A549 (cell line): ENCODE data around the gene FSTL4. TPM values are rescaled to one million over a fixed set of nuclear protein-coding genes. Genes with fewer than 3 reads are reported as not detected.

Experiments used
- ATAC-seq, 2 experiments: fragments of 200-7000 bp in 1 of 2; fragments of >200 bp in 1 of 2; cut with Nextera tagmentation in 1 of 2; cut with Tn5 transposase in 1 of 2; 3 replicates each; pipeline versions ENCODE4 v1.8.0 to v1.9.1; 2018 to 2020; ENCODE audit warnings: mild to moderate bottlenecking in 1 of 2, moderate library complexity in 1 of 2
- CTCF ChIA-PET: fragments of 300-600 bp; sonication (Branson Sonifier 250); formaldehyde crosslinking; extraction: SDS; loops from one replicate; lab custom pipeline; 2021; ENCODE audit warnings: antibody characterized with exemption, inconsistent platforms; lab: Yijun Ruan, JAX
- POLR2A ChIA-PET: fragments of 350-600 bp; formaldehyde crosslinking; extraction: SDS; loops from one replicate; lab custom pipeline; 2021; ENCODE audit warnings: antibody characterized with exemption, inconsistent platforms; lab: Yijun Ruan, JAX
- DNase-seq, 2 experiments: peaks; one replicate each; pipeline versions ENCODE4 v3.0.0 to v3.0.0-alpha.2; 2011 to 2016; ENCODE audit warnings: low read depth in 1 of 2, low spot score in 1 of 2
- FAIRE-seq: peaks from 2 replicates; lab custom pipeline; 2011; peaks lifted over from hg19 to GRCh38; lab: Jason Lieb, UNC
- H3K27ac ChIP-seq, 2 experiments: fragments of >200 bp; sonication (Bioruptor Twin); formaldehyde crosslinking; 3 replicates each; pipeline ENCODE4 v1.5.1; 2016 to 2017
- H3K4me1 ChIP-seq: fragments of >200 bp; sonication (Bioruptor Twin); formaldehyde crosslinking; 3 replicates; pipeline ENCODE4 v1.6.1; 2016
- H3K4me2 ChIP-seq: fragments of >200 bp; sonication (Bioruptor Twin); formaldehyde crosslinking; 3 replicates; pipeline ENCODE4 v1.6.1; 2016
- H3K4me3 ChIP-seq: fragments of >200 bp; sonication (Bioruptor Twin); formaldehyde crosslinking; 3 replicates; pipeline ENCODE4 v1.5.1; 2016
- H3K9me3 ChIP-seq: fragments of >200 bp; sonication (Bioruptor Twin); formaldehyde crosslinking; 3 replicates; pipeline ENCODE4 v1.6.1; 2016
- CHD4 ChIP-seq: fragments of 200-600 bp; sonication (generic); IDR thresholded peaks from 2 replicates; pipeline ENCODE4 v1.6.1; 2016; ENCODE audit warnings: antibody characterized with exemption, mild to moderate bottlenecking, borderline replicate concordance
- CTCF ChIP-seq: fragments of >200 bp; sonication (Bioruptor Twin); formaldehyde crosslinking; IDR thresholded peaks from 3 replicates; pipeline ENCODE4 v1.5.1; 2016
- EP300 ChIP-seq, 2 experiments: fragments of >200 bp; sonication (Bioruptor Twin); formaldehyde crosslinking; IDR thresholded peaks; 2 replicates in 1 of 2; 3 replicates in 1 of 2; pipeline ENCODE4 v1.6.1; 2016 to 2017
- ESRRA ChIP-seq: fragments of 150-350 bp; IDR thresholded peaks from 2 replicates; pipeline ENCODE4 v1.6.1; 2014; ENCODE audit warnings: mild to moderate bottlenecking, low read length, borderline replicate concordance
- HDAC2 ChIP-seq: fragments of 200-600 bp; sonication (generic); IDR thresholded peaks from 2 replicates; pipeline ENCODE4 v1.6.1; 2016
- JUNB ChIP-seq: fragments of >200 bp; sonication (Bioruptor Twin); formaldehyde crosslinking; IDR thresholded peaks from 2 replicates; pipeline ENCODE4 v1.6.1; 2016
- KDM1A ChIP-seq: fragments of 200-600 bp; sonication (generic); IDR thresholded peaks from 2 replicates; pipeline ENCODE4 v1.6.1; 2016; ENCODE audit warnings: low read depth, mild to moderate bottlenecking
- MYC ChIP-seq: IDR thresholded peaks from 2 replicates; pipeline ENCODE4 v1.6.1; 2012; ENCODE audit warnings: mild to moderate bottlenecking, inconsistent platforms, low read length, improper control_type of control experiment, borderline replicate concordance
- NPAS2 ChIP-seq: fragments of 250-450 bp; sonication (Bioruptor Pico); IDR thresholded peaks from 2 replicates; pipeline ENCODE4 v1.8.0; 2022; ENCODE audit warnings: mild to moderate bottlenecking, moderate library complexity, borderline replicate concordance
- POLR2A ChIP-seq: IDR thresholded peaks from 2 replicates; pipeline ENCODE4 v1.6.1; 2012; ENCODE audit warnings: mild to moderate bottlenecking, low read length
- RAD21 ChIP-seq, 2 experiments: fragments of >200 bp in 1 of 2; sonication (Bioruptor Twin) in 1 of 2; formaldehyde crosslinking in 1 of 2; IDR thresholded peaks in 1 of 2; conservative IDR thresholded peaks in 1 of 2; 2 replicates in 1 of 2; 3 replicates in 1 of 2; pipeline ENCODE4 v1.6.1; 2012 to 2018; ENCODE audit warnings: inconsistent platforms in 1 of 2
- RCOR1 ChIP-seq: fragments of 150-350 bp; IDR thresholded peaks from 2 replicates; pipeline ENCODE4 v1.6.1; 2014; ENCODE audit warnings: antibody characterized with exemption, low read length, low read depth
- REST ChIP-seq: fragments of 200-600 bp; sonication (generic); IDR thresholded peaks from 2 replicates; pipeline ENCODE4 v1.6.1; 2016; ENCODE audit warnings: antibody characterized with exemption, mild to moderate bottlenecking, moderate library complexity
- TFCP2L1 ChIP-seq: fragments of 250-450 bp; sonication (Bioruptor Pico); IDR thresholded peaks from 2 replicates; pipeline ENCODE4 v1.5.0; 2021; ENCODE audit warnings: mild to moderate bottlenecking
- TP53 ChIP-seq: fragments of 250-450 bp; sonication (Bioruptor Pico); IDR thresholded peaks from 2 replicates; pipeline ENCODE4 v1.5.0; 2021; ENCODE audit warnings: mild to moderate bottlenecking, moderate library complexity
- ZSCAN20 ChIP-seq: fragments of 250-450 bp; sonication (Bioruptor Pico); IDR thresholded peaks from 2 replicates; pipeline ENCODE4 v1.8.0; 2022; ENCODE audit warnings: mild to moderate bottlenecking, moderate library complexity
- WGBS: methylation state at CpG from one replicate; pipeline ENCODE4 v1.1.6; 2017; ENCODE audit errors: missing lambda C conversion rate; 5-methylcytosine and 5-hydroxymethylcytosine counted together
- polyA plus RNA-seq, 4 experiments: library from polyadenylated mRNA; depleted of rRNA in 3 of 4; stranded (reverse); fragments of >200 nt; fragmentation: RNase III in 1 of 4; extraction: RNeasy Plus Mini Kit Qiagen cat#74134 plus additional on column Dnase treatment in 1 of 4; gene quantifications; 2 replicates in 3 of 4; 3 replicates in 1 of 4; pipeline ENCODE4 v1.2.3, GENCODE V29; 2011 to 2017
- TF ChIP-seq, protein P1 (sequence below): fragments of >200 bp; sonication (Bioruptor Twin); formaldehyde crosslinking; IDR thresholded peaks from 2 replicates; pipeline ENCODE4 v1.6.1; 2016
- TF ChIP-seq, protein P2 (sequence below): fragments of 250-450 bp; sonication (Bioruptor Pico); IDR thresholded peaks from 2 replicates; pipeline ENCODE4 v1.5.0; 2021; ENCODE audit warnings: mild to moderate bottlenecking, moderate library complexity, borderline replicate concordance
- TF ChIP-seq, protein P3 (sequence below): IDR thresholded peaks from 2 replicates; pipeline ENCODE4 v1.6.1; 2012
- TF ChIP-seq, protein P4 (sequence below): fragments of 450-650 bp; IDR thresholded peaks from 2 replicates; pipeline ENCODE4 v1.6.1; 2014; ENCODE audit warnings: antibody characterized with exemption

Gene FSTL4
- polyA plus RNA-seq, 2 of the 4 experiments (the other 2 are of a cell fraction), result 1.6 to 1.8 TPM

GRCh38 chr5:133276171-133276570 is 336.2 kb downstream of the FSTL4 start:
- no peak for TF ChIP-seq HDAC2
- TF ChIP-seq, protein P1, sequence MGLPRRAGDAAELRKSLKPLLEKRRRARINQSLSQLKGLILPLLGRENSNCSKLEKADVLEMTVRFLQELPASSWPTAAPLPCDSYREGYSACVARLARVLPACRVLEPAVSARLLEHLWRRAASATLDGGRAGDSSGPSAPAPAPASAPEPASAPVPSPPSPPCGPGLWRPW, result no peak
- no peak for TF ChIP-seq NPAS2 (CRISPR knock-in tag)
- no peak for TF ChIP-seq JUNB
- no peak for TF ChIP-seq ESRRA
- no peak for TF ChIP-seq EP300 (IDR thresholded peaks at IDR 0.05)
- no peak for TF ChIP-seq ZSCAN20
- no peak for TF ChIP-seq RCOR1
- TF ChIP-seq, protein P2, sequence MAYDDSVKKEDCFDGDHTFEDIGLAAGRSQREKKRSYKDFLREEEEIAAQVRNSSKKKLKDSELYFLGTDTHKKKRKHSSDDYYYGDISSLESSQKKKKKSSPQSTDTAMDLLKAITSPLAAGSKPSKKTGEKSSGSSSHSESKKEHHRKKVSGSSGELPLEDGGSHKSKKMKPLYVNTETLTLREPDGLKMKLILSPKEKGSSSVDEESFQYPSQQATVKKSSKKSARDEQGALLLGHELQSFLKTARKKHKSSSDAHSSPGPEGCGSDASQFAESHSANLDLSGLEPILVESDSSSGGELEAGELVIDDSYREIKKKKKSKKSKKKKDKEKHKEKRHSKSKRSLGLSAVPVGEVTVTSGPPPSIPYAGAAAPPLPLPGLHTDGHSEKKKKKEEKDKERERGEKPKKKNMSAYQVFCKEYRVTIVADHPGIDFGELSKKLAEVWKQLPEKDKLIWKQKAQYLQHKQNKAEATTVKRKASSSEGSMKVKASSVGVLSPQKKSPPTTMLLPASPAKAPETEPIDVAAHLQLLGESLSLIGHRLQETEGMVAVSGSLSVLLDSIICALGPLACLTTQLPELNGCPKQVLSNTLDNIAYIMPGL (CRISPR knock-in tag), result no peak
- no peak for TF ChIP-seq POLR2A
- no peak for TF ChIP-seq CTCF
- no peak for TF ChIP-seq RAD21 (conservative IDR thresholded peaks at IDR 0.05 in 1 of 2, IDR thresholded peaks at IDR 0.05 in 1 of 2)
- TF ChIP-seq, protein P3, sequence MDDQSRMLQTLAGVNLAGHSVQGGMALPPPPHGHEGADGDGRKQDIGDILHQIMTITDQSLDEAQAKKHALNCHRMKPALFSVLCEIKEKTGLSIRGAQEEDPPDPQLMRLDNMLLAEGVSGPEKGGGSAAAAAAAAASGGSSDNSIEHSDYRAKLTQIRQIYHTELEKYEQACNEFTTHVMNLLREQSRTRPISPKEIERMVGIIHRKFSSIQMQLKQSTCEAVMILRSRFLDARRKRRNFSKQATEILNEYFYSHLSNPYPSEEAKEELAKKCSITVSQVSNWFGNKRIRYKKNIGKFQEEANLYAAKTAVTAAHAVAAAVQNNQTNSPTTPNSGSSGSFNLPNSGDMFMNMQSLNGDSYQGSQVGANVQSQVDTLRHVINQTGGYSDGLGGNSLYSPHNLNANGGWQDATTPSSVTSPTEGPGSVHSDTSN, result no peak
- no peak for TF ChIP-seq TP53 (CRISPR knock-in tag)
- no peak for TF ChIP-seq CHD4
- TF ChIP-seq TFCP2L1 (CRISPR knock-in tag), result no peak
- no peak for TF ChIP-seq MYC
- TF ChIP-seq KDM1A, result no peak
- no peak for FAIRE-seq
- ChIA-PET CTCF (interaction anchor here (1.4 kb wide), 1 partner anchor 11 kb away, joined by 6 read pairs; no protein-coding TSS in a partner anchor), POLR2A (no interaction called here)
- Histone ChIP-seq H3K9me3 (no peaks in the 10 kb centered on the region), H3K27ac (no peak overlapping the region), H3K4me3 (no peak overlapping the region), H3K4me1 (peaks cover 5% of the 10 kb centered on the region; the same call in 1 of the 3 replicates), H3K4me2 (no peak overlapping the region)
- ATAC-seq, result no peak
- 89% methylated on average over 3 of the region's 4 CpGs for WGBS
- DNase-seq, result no peak

- Histone ChIP-seq H3K4me1 (peaks cover 5% of the 10 kb centered on the region; the same call in 1 of the 3 replicates), H3K4me2 (no peak overlapping the region), H3K9me3 (no peaks in the 10 kb centered on the region), H3K27ac (no peak overlapping the region), H3K4me3 (no peak overlapping the region)
- CTCF ChIA-PET, result interaction anchor here (0.9 to 1.4 kb wide), 3 partner anchors 12 to 165 kb away, joined by 3 to 6 read pairs (median 3); no protein-coding TSS in a partner anchor
- ATAC-seq, result no peak
- POLR2A ChIA-PET, result no interaction called here
- DNase-seq, result no peak
- TF ChIP-seq JUNB (no peak), REST (no peak), HDAC2 (no peak), RAD21 (conservative IDR thresholded peaks at IDR 0.05 in 1 of 2, IDR thresholded peaks at IDR 0.05 in 1 of 2) (no peak)
- TF ChIP-seq, protein P4, sequence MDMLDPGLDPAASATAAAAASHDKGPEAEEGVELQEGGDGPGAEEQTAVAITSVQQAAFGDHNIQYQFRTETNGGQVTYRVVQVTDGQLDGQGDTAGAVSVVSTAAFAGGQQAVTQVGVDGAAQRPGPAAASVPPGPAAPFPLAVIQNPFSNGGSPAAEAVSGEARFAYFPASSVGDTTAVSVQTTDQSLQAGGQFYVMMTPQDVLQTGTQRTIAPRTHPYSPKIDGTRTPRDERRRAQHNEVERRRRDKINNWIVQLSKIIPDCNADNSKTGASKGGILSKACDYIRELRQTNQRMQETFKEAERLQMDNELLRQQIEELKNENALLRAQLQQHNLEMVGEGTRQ, result no peak
- no peak for FAIRE-seq
- WGBS, result 90% methylated on average over 7 of the region's 7 CpGs
Measured at GRCh38 chr5:133275631-133276030, 336.7 kb downstream of the FSTL4 start.
